ENCODE results near the gene SH3BGR. TPM values are rescaled to one million over a fixed set of nuclear protein-coding genes. Genes with fewer than 3 reads are reported as not detected.
"Not testable (repeated sequence)": the region's sequence is repeated elsewhere in the genome, so short reads cannot be mapped to it uniquely, and the experiment has no call there.

Gene SH3BGR
- total RNA-seq, 8 experiments from 2014 or later, result 2.3 to 33.8 (median 7.3) TPM

DNA sequence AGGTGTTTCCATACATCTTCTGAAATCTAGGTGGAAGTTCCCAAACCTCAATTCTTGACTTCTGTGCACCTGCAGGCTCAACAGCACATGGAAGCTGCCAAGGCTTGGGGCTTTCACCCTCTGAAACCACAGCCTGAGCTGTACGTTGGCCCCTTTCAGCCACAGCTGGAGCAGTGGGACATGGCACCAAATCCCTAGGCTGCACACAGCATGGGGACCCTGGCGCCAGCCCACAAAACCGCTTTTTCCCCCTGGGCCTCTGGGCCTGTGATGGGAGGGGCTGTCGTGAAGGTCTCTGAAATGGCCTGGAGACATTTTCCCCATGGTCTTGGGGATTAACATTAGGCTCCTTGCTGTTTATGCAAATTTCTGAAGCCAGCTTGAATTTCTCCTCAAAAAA, 88.6 kb downstream of the SH3BGR start:
- ATAC-seq (replicated peaks in 6 of 8); in situ Hi-C loops (cut with MboI; ENCODE audit: low pct_unique_long_range_greater_than_20kb in 2 of 9, low sequenced_read_pairs in 9 of 9, unreplicated experiment in 9 of 9); H3K4me3 ChIP-seq; H3K27ac ChIP-seq: not testable (repeated sequence)
- H3K4me1 ChIP-seq (replicated peaks in 1 of 2), result peaks cover 0 to 10% of the 10 kb centered on the region in 2 donors
- 0 to 86% (median 69%) methylated on average over 1 to 2 of the region's 4 CpGs; no CpG with 5 or more reads in 5 of the 10 experiments for WGBS, 10 experiments

- WGBS, 10 experiments, result 0 to 100% (median 70%) methylated on average over 1 to 5 of the region's 5 CpGs
- no peak overlapping the region for H3K27ac ChIP-seq
- H3K4me1 ChIP-seq (replicated peaks in 1 of 2), result peaks cover 0 to 6% of the 10 kb centered on the region in 2 donors
- in situ Hi-C loops (cut with MboI; ENCODE audit: low pct_unique_long_range_greater_than_20kb in 2 of 9, low sequenced_read_pairs in 9 of 9, unreplicated experiment in 9 of 9), result no loop called here
- H3K4me3 ChIP-seq, result no peak overlapping the region
- ATAC-seq (replicated peaks in 6 of 8), result no peak
Measured at GRCh38 chr21:39542736-39543135, 91.0 kb downstream of the SH3BGR start.

GRCh38 chr21:39546522-39546921, 94.8 kb downstream of the SH3BGR start:
- Histone ChIP-seq H3K27ac (no peak overlapping the region), H3K4me1 (replicated peaks in 1 of 2) (no peaks in the 10 kb centered on the region), H3K4me3 (no peak overlapping the region)
- in situ Hi-C loops (cut with MboI; ENCODE audit: low pct_unique_long_range_greater_than_20kb in 2 of 9, low sequenced_read_pairs in 9 of 9, unreplicated experiment in 9 of 9), result no loop called here
- WGBS, 10 experiments, result 0 to 100% (median 57%) methylated on average over 1 of the region's 1 CpG; no CpG with 5 or more reads in 6 of the 10 experiments
- no peak for ATAC-seq (replicated peaks in 6 of 8)

DNA sequence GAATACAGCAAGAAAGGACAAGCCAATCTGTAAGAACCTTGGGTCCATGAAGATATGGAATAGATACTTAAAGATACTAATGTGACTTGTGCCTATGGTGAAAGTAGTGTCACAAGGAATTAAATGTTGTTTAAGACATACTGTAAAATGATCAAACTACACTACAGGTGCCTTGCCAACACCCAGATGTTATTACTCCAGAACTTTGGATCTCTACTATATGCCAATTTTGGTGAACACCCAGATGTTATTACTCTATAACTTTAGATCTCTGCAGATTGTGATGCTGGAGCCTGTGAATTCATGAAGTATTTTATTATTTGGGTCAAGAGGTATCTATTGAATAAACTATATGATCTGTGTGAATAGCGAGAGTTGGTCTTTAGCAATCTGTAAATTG, 101.1 kb downstream of the SH3BGR start:
- WGBS, 10 experiments, result 0 to 100% (median 84%) methylated on average over 1 of the region's 1 CpG; no CpG with 5 or more reads in 2 of the 10 experiments

DNA sequence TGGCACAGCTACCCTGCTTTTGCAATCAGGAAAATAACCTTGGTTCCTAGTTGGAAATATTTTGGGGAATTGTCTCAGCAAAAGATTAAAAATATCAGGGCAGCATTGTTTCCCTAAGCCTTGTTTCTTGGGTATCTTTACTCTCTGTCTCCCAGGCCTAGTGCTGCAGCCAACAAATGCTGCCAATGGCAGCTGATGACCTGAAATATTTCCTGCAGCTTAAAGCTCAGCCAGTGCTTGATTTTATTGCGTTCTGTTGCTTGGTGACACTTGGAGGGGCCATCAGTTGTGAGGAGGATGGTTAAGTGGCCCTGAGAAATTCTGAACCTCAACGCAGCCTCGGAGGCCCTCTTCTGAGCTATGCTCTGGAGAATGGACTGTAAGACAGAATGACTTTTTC, 101.6 kb downstream of the SH3BGR start:
- peaks cover 10 to 18% of the 10 kb centered on the region in 2 donors for H3K4me1 ChIP-seq (replicated peaks in 1 of 2)
- in situ Hi-C loops (cut with MboI; ENCODE audit: low pct_unique_long_range_greater_than_20kb in 2 of 9, low sequenced_read_pairs in 9 of 9, unreplicated experiment in 9 of 9), result no loop called here
- no peak overlapping the region for H3K27ac ChIP-seq
- peak in 2 of 8 experiments; percentile 19 to 65 for ATAC-seq (replicated peaks in 6 of 8)
- WGBS, 10 experiments, result 13 to 94% (median 69%) methylated on average over 2 to 3 of the region's 3 CpGs; no CpG with 5 or more reads in 3 of the 10 experiments
- no peak overlapping the region for H3K4me3 ChIP-seq

More for the DNA sequence above, 101.1 kb downstream of the SH3BGR start:
- no peak overlapping the region for H3K4me3 ChIP-seq
- ATAC-seq (replicated peaks in 6 of 8), result no peak
- H3K4me1 ChIP-seq (replicated peaks in 1 of 2), result peaks cover 10 to 18% of the 10 kb centered on the region in 2 donors
- H3K27ac ChIP-seq, result no peak overlapping the region
- in situ Hi-C loops (cut with MboI; ENCODE audit: low pct_unique_long_range_greater_than_20kb in 2 of 9, low sequenced_read_pairs in 9 of 9, unreplicated experiment in 9 of 9), result no loop called here

- peaks cover 10 to 18% of the 10 kb centered on the region in 2 donors for H3K4me1 ChIP-seq (replicated peaks in 1 of 2)
- peak in 5 of 8 experiments; percentile 87 to 99 (median 97) for ATAC-seq (replicated peaks in 6 of 8)
- in situ Hi-C loops (cut with MboI; ENCODE audit: low pct_unique_long_range_greater_than_20kb in 2 of 9, low sequenced_read_pairs in 9 of 9, unreplicated experiment in 9 of 9), result no loop called here
- WGBS, 10 experiments, result 0 to 60% (median 34%) methylated on average over 1 to 6 of the region's 6 CpGs
- peak overlapping the region in 1 of 5 donors; percentile 14 for H3K4me3 ChIP-seq
- H3K27ac ChIP-seq, result peak overlapping the region in 1 of 2 donors; percentile 3
Measured at GRCh38 chr21:39555911-39556590, 104.3 kb downstream of the SH3BGR start.

- 0 to 100% (median 0%) methylated on average over 1 of the region's 3 CpGs; no CpG with 5 or more reads in 7 of the 10 experiments for WGBS, 10 experiments
- Histone ChIP-seq H3K27ac (no peak overlapping the region), H3K4me3 (no peak overlapping the region), H3K4me1 (replicated peaks in 1 of 2) (peaks cover 10 to 12% of the 10 kb centered on the region in 2 donors)
- in situ Hi-C loops (cut with MboI; ENCODE audit: low pct_unique_long_range_greater_than_20kb in 2 of 9, low sequenced_read_pairs in 9 of 9, unreplicated experiment in 9 of 9), result no loop called here
- no peak for ATAC-seq (replicated peaks in 6 of 8)
Measured at GRCh38 chr21:39559511-39559910, 107.7 kb downstream of the SH3BGR start.

DNA sequence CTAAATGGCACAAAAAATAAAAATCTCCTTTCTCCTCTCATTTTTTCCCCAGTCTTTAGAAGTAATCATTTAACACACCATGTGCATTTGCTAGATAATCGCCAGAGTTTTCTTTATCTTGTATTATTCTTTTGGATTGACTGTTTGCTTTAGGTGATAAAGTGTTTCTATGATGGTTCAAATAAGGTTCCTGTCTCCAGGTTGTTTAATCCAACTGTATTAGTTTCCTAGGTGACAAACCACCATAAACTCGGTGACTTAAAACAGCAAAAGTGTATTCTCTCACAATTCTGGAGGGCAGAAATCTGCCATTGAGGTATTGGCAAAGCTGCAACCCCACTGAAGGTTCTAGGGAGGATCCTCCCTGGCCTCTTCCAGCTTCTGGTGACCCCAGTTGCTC, 109.4 kb downstream of the SH3BGR start:
- WGBS, 10 experiments, result 0 to 100% (median 40%) methylated on average over 1 to 2 of the region's 2 CpGs; no CpG with 5 or more reads in 3 of the 10 experiments
- no peak for ATAC-seq (replicated peaks in 6 of 8)

GRCh38 chr21:39562791-39563770, 111.3 kb downstream of the SH3BGR start:
- in situ Hi-C loops (cut with MboI; ENCODE audit: low pct_unique_long_range_greater_than_20kb in 2 of 9, low sequenced_read_pairs in 9 of 9, unreplicated experiment in 9 of 9), result no loop called here
- peak in 1 of 8 experiments; percentile 81 for ATAC-seq (replicated peaks in 6 of 8)
- Histone ChIP-seq H3K4me1 (replicated peaks in 1 of 2) (no peaks in the 10 kb centered on the region), H3K27ac (no peak overlapping the region), H3K4me3 (no peak overlapping the region)
- 12 to 100% (median 70%) methylated on average over 1 to 10 of the region's 12 CpGs; no CpG with 5 or more reads in 1 of the 10 experiments for WGBS, 10 experiments

More for the DNA sequence above, 109.4 kb downstream of the SH3BGR start:
- in situ Hi-C loops (cut with MboI; ENCODE audit: low pct_unique_long_range_greater_than_20kb in 2 of 9, low sequenced_read_pairs in 9 of 9, unreplicated experiment in 9 of 9), result no loop called here
- Histone ChIP-seq H3K4me3 (no peak overlapping the region), H3K27ac (no peak overlapping the region), H3K4me1 (replicated peaks in 1 of 2) (peaks cover 6% of the 10 kb centered on the region in 2 donors)

DNA sequence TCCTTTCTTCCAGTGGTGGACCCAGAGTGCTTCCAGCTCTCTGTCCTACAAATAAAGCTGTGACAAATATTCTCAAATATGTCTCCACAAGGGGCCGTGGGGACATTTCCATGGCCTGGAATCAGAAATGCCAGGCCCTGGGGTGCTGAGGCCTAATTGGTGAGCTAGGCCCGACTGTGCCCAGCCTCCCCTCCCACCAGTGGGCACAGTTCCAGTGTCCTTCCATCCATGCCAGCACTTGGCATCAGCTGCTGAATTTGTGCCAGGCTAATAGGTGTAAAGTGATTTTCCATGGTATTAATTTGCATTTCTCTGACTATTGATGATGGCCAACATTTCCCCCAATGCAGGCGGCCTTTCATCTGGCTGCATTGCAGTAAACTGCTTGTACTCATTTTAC, 112.4 kb downstream of the SH3BGR start:
- ATAC-seq (replicated peaks in 6 of 8), result no peak
- 8 to 100% (median 94%) methylated on average over 1 to 3 of the region's 3 CpGs; no CpG with 5 or more reads in 3 of the 10 experiments for WGBS, 10 experiments

More for the DNA sequence above, 112.4 kb downstream of the SH3BGR start:
- no peak overlapping the region for H3K27ac ChIP-seq
- no peaks in the 10 kb centered on the region for H3K4me1 ChIP-seq (replicated peaks in 1 of 2)
- no peak overlapping the region for H3K4me3 ChIP-seq
- in situ Hi-C loops (cut with MboI; ENCODE audit: low pct_unique_long_range_greater_than_20kb in 2 of 9, low sequenced_read_pairs in 9 of 9, unreplicated experiment in 9 of 9), result no loop called here

Measured in motor neuron (in vitro differentiated cells).